HepG2 (cell line): ENCODE results near the gene PNPLA3.

Experiments
- CTCF ChIP-seq: sonication (generic); formaldehyde crosslinking; IDR thresholded peaks from 2 replicates; pipeline ENCODE4 v1.5.0; 2020; ENCODE audit warnings: mild to moderate bottlenecking, missing genetic modification reagents, moderate library complexity
- EZH2 ChIP-seq: conservative IDR thresholded peaks from 2 replicates; pipeline ENCODE4 v1.6.1; 2012; ENCODE audit warnings: mild to moderate bottlenecking, low read depth, low read length, moderate library complexity
- GTF2F1 ChIP-seq: fragments of 150-350 bp; IDR thresholded peaks from 2 replicates; pipeline ENCODE4 v1.6.1; 2014; ENCODE audit warnings: low read length
- PCBP1 ChIP-seq: fragments of 200-400 bp; formaldehyde crosslinking; IDR thresholded peaks from 2 replicates; pipeline ENCODE4 v1.6.1; 2017; ENCODE audit warnings: mild to moderate bottlenecking, low read depth, low read length, borderline replicate concordance
- POLR2A ChIP-seq, 2 experiments: IDR thresholded peaks; 2 replicates each; pipeline ENCODE4 v1.6.1; 2011; ENCODE audit warnings: low read depth in 2 of 2, low read length in 2 of 2, mild to moderate bottlenecking in 1 of 2, moderate library complexity in 1 of 2; ENCODE audit not compliant: insufficient read depth in 1 of 2
- TAF1 ChIP-seq: sonication (generic); formaldehyde crosslinking; IDR thresholded peaks from 2 replicates; pipeline ENCODE4 v1.4.0; 2020; ENCODE audit warnings: missing genetic modification reagents
- THAP7 ChIP-seq: sonication (generic); formaldehyde crosslinking; IDR thresholded peaks from 2 replicates; pipeline ENCODE4 v1.8.1; 2023; ENCODE audit warnings: mild to moderate bottlenecking, missing genetic modification reagents
- WIZ ChIP-seq: sonication (generic); formaldehyde crosslinking; IDR thresholded peaks from 2 replicates; pipeline ENCODE4 v1.5.1; 2020; ENCODE audit warnings: mild to moderate bottlenecking, missing genetic modification reagents
- ZBTB1 ChIP-seq: sonication (generic); formaldehyde crosslinking; IDR thresholded peaks from 2 replicates; pipeline ENCODE4 v1.4.0; 2020; ENCODE audit warnings: missing genetic modification reagents, borderline replicate concordance
- ZBTB4 ChIP-seq: sonication (generic); formaldehyde crosslinking; IDR thresholded peaks from 2 replicates; pipeline ENCODE4 v1.4.0; 2020; ENCODE audit warnings: missing genetic modification reagents, mild to moderate bottlenecking, borderline replicate concordance
- ZNF138 ChIP-seq: sonication (generic); formaldehyde crosslinking; IDR thresholded peaks from 2 replicates; pipeline ENCODE4 v1.5.0; 2020; ENCODE audit warnings: mild to moderate bottlenecking, low read depth, missing genetic modification reagents

GRCh38 chr22:43886231-43886630 lies 37.4 kb upstream of the PNPLA3 start:
- no peak for TF ChIP-seq ZBTB4 (CRISPR knock-in tag)
- no peak for TF ChIP-seq POLR2A (IDR thresholded peaks at IDR 0.05; ENCODE audit: insufficient read depth in 1 of 2, low read depth in 2 of 2, low read length in 2 of 2)
- no peak for TF ChIP-seq EZH2
- TF ChIP-seq ZNF138 (CRISPR knock-in tag): no peak
- no peak for TF ChIP-seq ZBTB1 (CRISPR knock-in tag)
- TF ChIP-seq PCBP1: no peak
- TF ChIP-seq TAF1 (CRISPR knock-in tag): no peak
- TF ChIP-seq THAP7: no peak
- TF ChIP-seq GTF2F1: no peak
- no peak for TF ChIP-seq WIZ (CRISPR knock-in tag)
- no peak for TF ChIP-seq CTCF (CRISPR knock-in tag)
